ENCODE data around the gene MED4. TPM values are rescaled to one million over a fixed set of nuclear protein-coding genes. Genes with fewer than 3 reads are reported as not detected.

The MED4 gene
- total RNA-seq, 1 experiment from 2014 or later, result 46.9 TPM

GRCh38 chr13:48094404-48094780 lies 512 bp downstream of the MED4 start (continued):
- TF ChIP-seq CTCF (IDR thresholded peaks at IDR 0.05 in 2 of 3, conservative IDR thresholded peaks at IDR 0.05 in 1 of 3; ENCODE audit: borderline replicate concordance in 1 of 3, insufficient read depth in 1 of 3, low read depth in 2 of 3, low read length in 2 of 3), result no peak
- TF ChIP-seq EGR1 (IDR thresholded peaks at IDR 0.05; ENCODE audit: low read depth), result no peak
- no peak for TF ChIP-seq JUND (IDR thresholded peaks at IDR 0.05)
- no peak for TF ChIP-seq SRF (IDR thresholded peaks at IDR 0.05; ENCODE audit: low read depth)

GRCh38 chr13:48093588-48093987 lies 1.3 kb downstream of the MED4 start:
- H3K79me2 ChIP-seq (ENCODE audit: insufficient read depth, low read length), result peaks cover 63% of the 10 kb centered on the region
- H3K9me3 ChIP-seq (ENCODE audit: control insufficient read depth in 1 of 2, insufficient read depth in 1 of 2, low read depth in 1 of 2, low read length in 2 of 2), result no peaks in the 10 kb centered on the region
- intact Hi-C loops (cut with micrococcal nuclease), result loop anchor here (10.0 kb wide), 1 partner anchor 211 kb away; the partner anchor contains the start of gene RB1
- peak overlapping the region; percentile 89 to 98 for H3K4me3 ChIP-seq (replicated peaks in 1 of 2; ENCODE audit: low read depth in 1 of 2, low read length in 2 of 2)
- ATAC-seq, result no peak
- ChIA-PET POLR2A (no interaction called here), RAD21 (ENCODE audit: low non-redundant PET in 1 of 2, low total read pairs in 2 of 2, uncharacterized antibody in 2 of 2, unreplicated experiment in 2 of 2) (no interaction called here), CTCF (no interaction called here)
- no peaks in the 10 kb centered on the region for H3K27me3 ChIP-seq (ENCODE audit: insufficient read depth, low read length)
- no peak for DNase-seq (ENCODE audit: low read depth, low spot score)
- no peaks in the 10 kb centered on the region for H3K9me2 ChIP-seq (ENCODE audit: insufficient read depth)
- peaks cover 7 to 10% of the 10 kb centered on the region in 2 experiments; a peak in 3 of 4 replicates for H3K4me1 ChIP-seq (ENCODE audit: control insufficient read depth in 1 of 2, insufficient read depth in 2 of 2, low read length in 2 of 2)
- no peak for TF ChIP-seq SP1 (IDR thresholded peaks at IDR 0.05; ENCODE audit: low read depth)
- TF ChIP-seq SIN3A (IDR thresholded peaks at IDR 0.05; ENCODE audit: low read depth), result no peak
- TF ChIP-seq EGR1 (IDR thresholded peaks at IDR 0.05; ENCODE audit: low read depth), result no peak
- TF ChIP-seq REST (IDR thresholded peaks at IDR 0.05; ENCODE audit: low read depth), result no peak
- no peak for TF ChIP-seq ELF1 (IDR thresholded peaks at IDR 0.05; ENCODE audit: borderline replicate concordance, low read depth)
- TF ChIP-seq EZH2 (IDR thresholded peaks at IDR 0.05), result no peak
- no peak for TF ChIP-seq TCF7L2 (IDR thresholded peaks at IDR 0.05; ENCODE audit: borderline replicate concordance, extremely low read depth, insufficient read depth, insufficient read length)
- TF ChIP-seq FOSL1 (IDR thresholded peaks at IDR 0.05; ENCODE audit: low read depth), result no peak
- no peak for TF ChIP-seq CBX3 (IDR thresholded peaks at IDR 0.05; ENCODE audit: low read depth)
- TF ChIP-seq ATF3 (IDR thresholded peaks at IDR 0.05), result no peak
- no peak for TF ChIP-seq CTCF (IDR thresholded peaks at IDR 0.05 in 2 of 3, conservative IDR thresholded peaks at IDR 0.05 in 1 of 3; ENCODE audit: borderline replicate concordance in 1 of 3, insufficient read depth in 1 of 3, low read depth in 2 of 3, low read length in 2 of 3)
- TF ChIP-seq ZFX (IDR thresholded peaks at IDR 0.05), result no peak
- no peak for TF ChIP-seq ZBTB33 (IDR thresholded peaks at IDR 0.05; ENCODE audit: extremely low read depth, insufficient replicate concordance, low read length)
- TF ChIP-seq JUND (IDR thresholded peaks at IDR 0.05), result no peak
- no peak for TF ChIP-seq CEBPB (IDR thresholded peaks at IDR 0.05; ENCODE audit: low read depth)
- H4K20me1 ChIP-seq (ENCODE audit: insufficient read depth), result no peaks in the 10 kb centered on the region
- H3K4me2 ChIP-seq (ENCODE audit: low read length), result peak overlapping the region; percentile 88
- H3K9ac ChIP-seq (ENCODE audit: low read length), result peak overlapping the region; percentile 99
- no peaks in the 10 kb centered on the region for H3K36me3 ChIP-seq (ENCODE audit: control insufficient read depth in 1 of 2, insufficient read depth in 2 of 2, low read length in 2 of 2)
- no TSS peak for BruUV-seq (replicated peaks)
- H3K27ac ChIP-seq (ENCODE audit: low read depth, low read length), result no peak overlapping the region
- no peak overlapping the region for H2AFZ ChIP-seq (ENCODE audit: low read depth, low read length, poor library complexity, severe bottlenecking)

Measured in HCT116 (cell line).